Right kidney (tissue), 9 donors: Measurements from ENCODE around the gene CALN1.
"Not testable (repeated sequence)": the region's sequence is repeated elsewhere in the genome, so short reads cannot be mapped to it uniquely, and the experiment has no call there.

ENCODE experiments used
- DNase-seq: peaks from one replicate; pipeline ENCODE4 v3.0.0-alpha.2; 2016
- long read RNA-seq, 8 donors: transcript quantifications; one replicate each; lab custom pipeline, GENCODE V29; 2026

The CALN1 gene
- long read RNA-seq, donor 1 = 0 reads
- long read RNA-seq, donor 2 = 0 reads
- long read RNA-seq, donor 3 = 0 reads
- long read RNA-seq, donor 4 = 0 reads
- long read RNA-seq, donor 5 = 0 reads
- long read RNA-seq, donor 6 = 0 reads
- long read RNA-seq, donor 7 = 0 reads
- long read RNA-seq, donor 8, full-length matches to known transcripts = 1 of 1 reads
- long read RNA-seq, donor 8, partial matches to known transcripts = 0 of 1 reads
- long read RNA-seq, donor 8, other reads (novel, unspliced or antisense) = 0 of 1 reads

GRCh38 chr7:72412121-72412618 lies at the start of gene CALN1:
Gene CALN1, minus strand, starts transcription at chr7:72412338.
- DNase-seq = not testable (repeated sequence)

GRCh38 chr7:72453471-72453870 lies 41.3 kb upstream of the CALN1 start:
- no peak for DNase-seq

GRCh38 chr7:72447465-72448204 lies 35.5 kb upstream of the CALN1 start:
- DNase-seq = no peak

GRCh38 chr7:72446591-72447462 lies 34.7 kb upstream of the CALN1 start:
- DNase-seq = no peak

- no peak for DNase-seq
Measured at GRCh38 chr7:72446131-72446530, 34.0 kb upstream of the CALN1 start.

GRCh38 chr7:72445580-72445979 lies 33.4 kb upstream of the CALN1 start:
- no peak for DNase-seq

GRCh38 chr7:72445075-72445474 lies 32.9 kb upstream of the CALN1 start:
- no peak for DNase-seq

GRCh38 chr7:72444026-72444776 lies 32.1 kb upstream of the CALN1 start:
- no peak for DNase-seq

GRCh38 chr7:72441791-72442190 lies 29.7 kb upstream of the CALN1 start:
- DNase-seq = no peak

- DNase-seq = no peak
Measured at GRCh38 chr7:72438491-72438890, 26.4 kb upstream of the CALN1 start.

GRCh38 chr7:72437610-72438009 lies 25.5 kb upstream of the CALN1 start:
- DNase-seq = no peak

GRCh38 chr7:72437061-72437585 lies 25.0 kb upstream of the CALN1 start:
- no peak for DNase-seq

GRCh38 chr7:72435925-72436480 lies 23.9 kb upstream of the CALN1 start:
- no peak for DNase-seq

- DNase-seq = peak; percentile 47
Measured at GRCh38 chr7:72435366-72435765, 23.2 kb upstream of the CALN1 start.

GRCh38 chr7:72430531-72430930 lies 18.4 kb upstream of the CALN1 start:
- no peak for DNase-seq

- no peak for DNase-seq
Measured at GRCh38 chr7:72429316-72429715, 17.2 kb upstream of the CALN1 start.

GRCh38 chr7:72416846-72417245 lies 4.7 kb upstream of the CALN1 start:
- no peak for DNase-seq

GRCh38 chr7:72415586-72415985 lies 3.4 kb upstream of the CALN1 start:
- no peak for DNase-seq

- DNase-seq = no peak
Measured at GRCh38 chr7:72413886-72414285, 1.7 kb upstream of the CALN1 start.

- DNase-seq = no peak
Measured at GRCh38 chr7:72413290-72413689, 1.2 kb upstream of the CALN1 start.

GRCh38 chr7:72411419-72411818 lies 719 bp downstream of the CALN1 start:
- no peak for DNase-seq

GRCh38 chr7:72409638-72410015 lies 2.5 kb downstream of the CALN1 start:
- no peak for DNase-seq
